Neural progenitor cell (in vitro differentiated cells): Measurements from ENCODE around the gene CAST.

Source experiments
- CTCF ChIP-seq: fragments of 200-600 bp; sonication (generic); IDR thresholded peaks from 2 replicates; pipeline ENCODE4 v1.5.1; 2017; ENCODE audit warnings: antibody characterized with exemption, mild to moderate bottlenecking
- EZH2phosphoT487 ChIP-seq: fragments of 200-600 bp; sonication (generic); IDR thresholded peaks from 2 replicates; pipeline ENCODE4 v1.6.1; 2017; ENCODE audit warnings: antibody characterized with exemption

GRCh38 chr5:96742538-96742937 is 80.4 kb downstream of the CAST start:
- TF ChIP-seq CTCF: no peak
- TF ChIP-seq EZH2phosphoT487: no peak
